HFFc6 (cell line): Measurements from ENCODE around the gene RNF213. TPM values are rescaled to one million over a fixed set of nuclear protein-coding genes. Genes with fewer than 3 reads are reported as not detected.
"Not testable (repeated sequence)": the region's sequence is repeated elsewhere in the genome, so short reads cannot be mapped to it uniquely, and the experiment has no call there.

Experiments
- DNase-seq: peaks from one replicate; pipeline ENCODE4 v3.0.0-alpha.2; 2018
- H3K27ac Mint-ChIP-seq: 2 replicates; pipeline ENCODE4 v1.8.0; 2020; ENCODE audit warnings: mild to moderate bottlenecking, mixed read lengths
- H3K27me3 Mint-ChIP-seq: 2 replicates; pipeline ENCODE4 v1.8.0; 2021; ENCODE audit warnings: mild to moderate bottlenecking, moderate library complexity, mixed read lengths; ENCODE audit not compliant: insufficient read depth
- H3K36me3 Mint-ChIP-seq: 2 replicates; pipeline ENCODE4 v1.8.0; 2021; ENCODE audit warnings: low read depth, mixed read lengths
- H3K4me1 Mint-ChIP-seq: 2 replicates; pipeline ENCODE4 v1.8.0; 2020; ENCODE audit warnings: low read depth, mixed read lengths
- H3K4me3 Mint-ChIP-seq: 2 replicates; pipeline ENCODE4 v1.8.0; 2020; ENCODE audit warnings: mild to moderate bottlenecking, moderate library complexity, mixed read lengths
- H3K9me3 Mint-ChIP-seq: 2 replicates; pipeline ENCODE4 v1.8.0; 2020; ENCODE audit warnings: mild to moderate bottlenecking, mixed read lengths
- total RNA-seq, 6 experiments: library from RNA; stranded (reverse); fragmentation: NEBNext Ultra II Directional; extraction: Animal tissue kit (Norgen Biotek cat#: 25700); gene quantifications; 2 replicates in 1 of 6; 3 replicates in 5 of 6; pipeline ENCODE4 v1.2.3, GENCODE V29; 2021
- TF ChIP-seq, protein P1 (sequence below): fragments of 200-600 bp; sonication (generic); IDR thresholded peaks from 2 replicates; pipeline ENCODE4 v1.5.0; 2021; ENCODE audit warnings: antibody characterized with exemption, mild to moderate bottlenecking

RNF213 gene
- total RNA-seq, 6 experiments from 2014 or later, result 42.0 to 51.6 (median 48.3) TPM

DNA sequence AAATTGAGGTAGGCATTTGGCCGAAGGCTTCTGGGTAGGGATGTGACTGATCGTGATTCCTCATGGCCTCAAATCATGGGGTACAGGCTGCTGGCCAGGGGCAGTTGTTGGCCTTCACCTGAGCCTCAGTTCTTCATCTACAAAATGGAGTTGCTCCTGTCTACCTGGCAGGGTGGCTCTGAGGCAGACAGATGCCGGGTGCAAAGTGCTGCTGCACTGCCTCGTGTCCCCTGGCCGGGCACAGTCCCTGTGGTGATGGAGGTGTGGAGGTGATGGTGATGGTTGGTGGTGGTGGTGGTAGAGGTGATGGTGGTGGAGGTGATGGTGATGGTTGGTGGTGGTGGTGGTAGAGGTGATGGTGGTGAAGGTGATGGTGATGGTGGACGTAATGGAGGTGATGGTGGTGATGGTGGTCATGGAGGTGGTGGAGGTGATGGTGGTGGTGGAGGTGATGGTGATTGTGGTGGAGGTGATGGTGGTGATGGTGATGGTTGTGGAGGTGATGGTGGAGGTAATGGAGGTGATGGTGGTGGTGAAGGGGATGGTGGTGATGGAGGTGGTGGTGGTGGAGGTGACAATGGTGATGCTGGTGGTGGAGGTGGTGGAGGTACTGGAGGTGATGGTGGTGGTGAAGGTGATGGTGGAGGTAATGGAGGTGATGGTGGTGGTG, 52.6 kb downstream of the RNF213 start:
- Mint-ChIP-seq H3K36me3 (peaks cover 42% of the 10 kb centered on the region), H3K9me3 (no peaks in the 10 kb centered on the region), H3K27me3 (peaks cover 6% of the 10 kb centered on the region), H3K4me3 (no peak overlapping the region), H3K4me1 (no peaks in the 10 kb centered on the region), H3K27ac (no peak overlapping the region)
- no peak for DNase-seq
- TF ChIP-seq, protein P1, sequence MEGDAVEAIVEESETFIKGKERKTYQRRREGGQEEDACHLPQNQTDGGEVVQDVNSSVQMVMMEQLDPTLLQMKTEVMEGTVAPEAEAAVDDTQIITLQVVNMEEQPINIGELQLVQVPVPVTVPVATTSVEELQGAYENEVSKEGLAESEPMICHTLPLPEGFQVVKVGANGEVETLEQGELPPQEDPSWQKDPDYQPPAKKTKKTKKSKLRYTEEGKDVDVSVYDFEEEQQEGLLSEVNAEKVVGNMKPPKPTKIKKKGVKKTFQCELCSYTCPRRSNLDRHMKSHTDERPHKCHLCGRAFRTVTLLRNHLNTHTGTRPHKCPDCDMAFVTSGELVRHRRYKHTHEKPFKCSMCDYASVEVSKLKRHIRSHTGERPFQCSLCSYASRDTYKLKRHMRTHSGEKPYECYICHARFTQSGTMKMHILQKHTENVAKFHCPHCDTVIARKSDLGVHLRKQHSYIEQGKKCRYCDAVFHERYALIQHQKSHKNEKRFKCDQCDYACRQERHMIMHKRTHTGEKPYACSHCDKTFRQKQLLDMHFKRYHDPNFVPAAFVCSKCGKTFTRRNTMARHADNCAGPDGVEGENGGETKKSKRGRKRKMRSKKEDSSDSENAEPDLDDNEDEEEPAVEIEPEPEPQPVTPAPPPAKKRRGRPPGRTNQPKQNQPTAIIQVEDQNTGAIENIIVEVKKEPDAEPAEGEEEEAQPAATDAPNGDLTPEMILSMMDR, result no peak

DNA sequence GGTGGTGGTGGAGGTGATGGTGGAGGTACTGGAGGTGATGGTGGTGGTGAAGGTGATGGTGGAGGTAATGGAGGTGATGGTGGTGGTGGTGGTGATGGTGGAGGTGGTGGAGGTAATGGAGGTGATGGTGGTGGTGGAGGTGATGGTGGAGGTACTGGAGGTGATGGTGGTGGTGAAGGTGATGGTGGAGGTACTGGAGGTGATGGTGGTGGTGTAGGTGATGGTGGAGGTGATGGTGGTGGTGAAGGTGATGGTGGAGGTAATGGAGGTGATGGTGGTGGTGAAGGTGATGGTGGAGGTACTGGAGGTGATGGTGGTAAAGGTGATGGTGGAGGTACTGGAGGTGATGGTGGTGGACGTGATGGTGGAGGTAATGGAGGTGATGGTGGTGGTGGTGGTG, 53.3 kb downstream of the RNF213 start:
- H3K4me1 Mint-ChIP-seq, DNase-seq, H3K9me3 Mint-ChIP-seq, H3K27me3 Mint-ChIP-seq, H3K4me3 Mint-ChIP-seq, H3K27ac Mint-ChIP-seq: not testable (repeated sequence)
- peaks cover 39% of the 10 kb centered on the region for H3K36me3 Mint-ChIP-seq

DNA sequence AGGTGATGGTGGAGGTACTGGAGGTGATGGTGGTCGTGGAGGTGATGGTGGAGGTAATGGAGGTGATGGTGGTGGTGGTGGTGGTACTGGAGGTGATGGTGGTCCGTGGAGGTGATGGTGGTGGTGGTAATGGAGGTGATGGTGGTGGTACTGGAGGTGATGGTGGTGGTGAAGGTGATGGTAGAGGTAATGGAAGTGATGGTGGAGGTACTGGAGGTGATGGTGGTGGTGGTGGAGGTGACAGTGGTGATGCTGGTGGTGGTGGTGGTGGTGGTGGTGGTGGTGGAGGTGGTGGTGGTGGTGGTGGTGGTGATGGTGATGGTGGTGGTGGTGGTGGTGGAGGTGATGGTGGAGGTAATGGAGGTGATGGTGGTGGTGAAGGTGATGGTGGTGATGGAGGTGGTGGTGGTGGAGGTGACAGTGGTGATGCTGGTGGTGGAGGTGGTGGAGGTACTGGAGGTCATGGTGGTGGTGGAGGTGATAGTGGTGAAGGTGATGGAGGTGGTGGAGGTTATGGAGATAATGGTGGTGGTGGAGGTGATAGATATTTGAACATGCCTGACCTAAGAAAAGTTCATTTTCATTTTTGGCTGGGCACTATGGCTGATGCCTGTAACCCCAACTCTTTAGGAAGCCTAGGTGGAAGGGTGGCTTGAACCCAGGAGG, 55.0 kb downstream of the RNF213 start:
- Mint-ChIP-seq H3K27me3 (no peaks in the 10 kb centered on the region; the same call in 1 of the 2 replicates), H3K4me1 (no peaks in the 10 kb centered on the region), H3K36me3 (peaks cover 39% of the 10 kb centered on the region), H3K4me3 (no peak overlapping the region), H3K9me3 (no peaks in the 10 kb centered on the region), H3K27ac (no peak overlapping the region)
- no peak for DNase-seq
- TF ChIP-seq, protein P1, result no peak

DNA sequence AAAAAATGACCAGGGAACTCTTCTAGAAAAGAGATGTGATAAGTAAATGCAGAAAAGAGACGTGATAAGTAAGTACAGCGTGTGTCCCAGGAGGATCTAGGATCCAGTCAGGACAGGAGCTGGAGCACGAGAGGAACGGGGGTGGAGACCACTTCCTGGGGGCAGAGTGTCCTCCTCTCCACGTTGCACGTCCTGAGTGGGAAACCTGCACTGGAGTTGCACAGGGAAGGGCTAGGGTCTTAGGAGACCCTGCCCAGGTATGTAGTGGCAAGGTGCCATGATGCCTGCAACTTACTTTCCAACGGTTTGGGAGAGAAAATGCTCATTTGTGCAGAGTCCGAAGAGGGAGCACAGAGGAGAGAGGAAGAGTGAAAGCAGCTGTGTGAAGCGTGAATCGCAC, 55.8 kb downstream of the RNF213 start:
- Mint-ChIP-seq H3K4me3 (no peak overlapping the region), H3K27me3 (no peaks in the 10 kb centered on the region; the same call in 1 of the 2 replicates), H3K4me1 (no peaks in the 10 kb centered on the region), H3K36me3 (peaks cover 45% of the 10 kb centered on the region), H3K27ac (no peak overlapping the region), H3K9me3 (no peaks in the 10 kb centered on the region)
- DNase-seq, result no peak
- TF ChIP-seq, protein P1, result no peak

DNA sequence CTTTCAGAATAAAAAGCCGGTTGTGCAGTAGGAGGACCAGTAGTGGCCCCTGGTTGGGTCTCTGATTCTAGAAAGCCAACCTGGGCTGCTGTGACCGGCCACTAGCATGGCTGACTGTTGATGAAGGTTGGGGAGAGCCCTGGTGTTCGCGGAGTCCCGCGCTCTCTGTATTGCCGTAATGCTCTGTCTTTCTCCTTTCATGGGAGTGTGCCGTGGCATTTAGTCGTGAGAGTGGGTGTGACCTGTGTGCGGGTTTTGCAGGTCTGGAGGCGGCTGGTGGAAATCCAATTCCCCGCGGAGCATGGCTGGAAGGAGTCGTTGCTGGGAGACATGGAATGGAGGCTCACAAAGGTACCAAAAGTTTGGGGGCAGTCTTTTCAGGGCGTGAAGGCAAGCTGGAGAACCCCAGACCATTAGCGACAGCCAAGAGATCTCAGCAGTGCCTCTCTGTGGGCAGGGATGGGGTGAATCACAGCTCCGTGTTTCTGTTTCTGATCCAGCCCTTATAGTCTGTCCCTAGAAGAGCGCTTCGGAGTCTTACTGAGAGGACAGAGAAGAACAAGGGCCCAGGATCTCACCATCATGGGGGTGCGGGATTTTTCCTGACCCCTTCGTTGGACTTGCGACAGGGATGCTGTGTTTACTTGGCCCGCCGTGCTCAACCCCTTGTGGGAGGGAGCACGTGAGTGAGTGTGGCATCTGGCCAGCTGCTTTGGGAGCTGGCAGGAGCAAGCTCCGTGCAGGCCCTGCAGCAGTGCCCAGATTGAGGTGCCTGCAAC, 56.5 kb downstream of the RNF213 start:
- Mint-ChIP-seq H3K27ac (no peak overlapping the region), H3K36me3 (peaks cover 49% of the 10 kb centered on the region), H3K4me1 (no peaks in the 10 kb centered on the region), H3K27me3 (no peaks in the 10 kb centered on the region; the same call in 1 of the 2 replicates), H3K9me3 (no peaks in the 10 kb centered on the region), H3K4me3 (no peak overlapping the region)
- DNase-seq, result no peak
- TF ChIP-seq, protein P1, result no peak

DNA sequence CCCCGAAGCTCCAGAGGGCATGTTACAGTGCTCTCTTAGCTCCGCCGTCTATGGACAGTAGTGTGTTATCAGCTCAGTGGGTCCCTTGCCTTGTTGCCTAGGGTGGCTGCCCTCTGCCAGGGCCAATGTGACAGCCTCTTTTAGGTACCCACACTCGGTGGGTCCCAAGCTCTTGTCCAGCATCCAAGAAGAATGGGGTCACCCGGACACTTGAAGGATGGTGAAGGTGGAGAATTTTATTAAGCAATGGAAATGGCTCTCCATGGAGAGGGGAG, 57.0 kb downstream of the RNF213 start:
- H3K4me1 Mint-ChIP-seq, result no peaks in the 10 kb centered on the region

More for the DNA sequence above, 57.0 kb downstream of the RNF213 start:
- H3K27me3 Mint-ChIP-seq, result no peaks in the 10 kb centered on the region; the same call in 1 of the 2 replicates
- no peak overlapping the region for H3K4me3 Mint-ChIP-seq
- DNase-seq, result no peak
- H3K36me3 Mint-ChIP-seq, result peaks cover 52% of the 10 kb centered on the region
- TF ChIP-seq, protein P1, result no peak
- H3K27ac Mint-ChIP-seq, result no peak overlapping the region
- no peaks in the 10 kb centered on the region for H3K9me3 Mint-ChIP-seq
